Uterus (tissue), 4 donors: ENCODE results near the gene MMD. TPM values are rescaled to one million over a fixed set of nuclear protein-coding genes. Genes with fewer than 3 reads are reported as not detected.

Source experiments
- DNase-seq, 2 donors: peaks; one replicate each; pipeline ENCODE4 v3.0.0-alpha.2; 2019 to 2020
- H3K27ac ChIP-seq, 2 donors: fragments of 200-600 bp; sonication (generic); 1 replicate in 1 of 2; 2 replicates in 1 of 2; pipeline ENCODE4 v1.5.1; 2016 to 2018
- H3K27me3 ChIP-seq, 2 donors: fragments of 200-600 bp; sonication (generic); one replicate each; pipeline ENCODE4 v1.5.1; 2018 to 2019; ENCODE audit warnings: control low read depth in 1 of 2
- H3K36me3 ChIP-seq, 2 donors: fragments of 200-600 bp; sonication (generic); one replicate each; pipeline ENCODE4 v1.5.1; 2019; ENCODE audit warnings: control low read depth in 1 of 2
- H3K4me1 ChIP-seq, 2 donors: fragments of 200-600 bp; sonication (generic); one replicate each; pipeline ENCODE4 v1.5.1; 2018 to 2019; ENCODE audit warnings: control low read depth in 1 of 2
- H3K4me3 ChIP-seq, 2 donors: fragments of 200-600 bp; sonication (generic); 1 replicate in 1 of 2; 2 replicates in 1 of 2; pipeline ENCODE4 v1.5.1; 2018 to 2019; ENCODE audit warnings: mild to moderate bottlenecking in 1 of 2
- H3K9me3 ChIP-seq, 2 donors: fragments of 200-600 bp; sonication (generic); one replicate each; pipeline ENCODE4 v1.5.1; 2019; ENCODE audit warnings: control low read depth in 1 of 2
- POLR2A ChIP-seq, 2 donors: fragments of 450-650 bp; IDR thresholded peaks; one replicate each; pipeline ENCODE4 v1.6.1; 2016; ENCODE audit warnings: antibody characterized with exemption in 2 of 2, mild to moderate bottlenecking in 1 of 2, moderate library complexity in 1 of 2
- intact Hi-C: fragments of 100-400 bp; cut with DNase I; formaldehyde crosslinking; loops from one replicate; pipeline ENCODE4 v1.15.1; 2023; ENCODE audit warnings: low total_unique reads
- total RNA-seq, 4 donors: library from RNA; depleted of rRNA in 3 of 4; stranded (reverse); fragments of >200 nt in 3 of 4; gene quantifications; one replicate each; pipeline versions ENCODE4 v1.1.0 to v1.2.4, GENCODE V29; 2014 to 2023
- TF ChIP-seq, protein P1 (sequence below), 4 experiments: fragments of 200-600 bp in 2 of 4; fragments of 450-650 bp in 2 of 4; sonication (generic) in 2 of 4; IDR thresholded peaks; one replicate each; pipeline ENCODE4 v1.5.1; 2016 to 2019; ENCODE audit warnings: antibody characterized with exemption in 4 of 4, mild to moderate bottlenecking in 2 of 4, moderate library complexity in 1 of 4
- donor health status: DM: yes; HTN: yes; CAD: no.

Gene MMD
- total RNA-seq, 4 donors from 2014 or later: 1.3 to 27.9 (median 14.2) TPM

DNA sequence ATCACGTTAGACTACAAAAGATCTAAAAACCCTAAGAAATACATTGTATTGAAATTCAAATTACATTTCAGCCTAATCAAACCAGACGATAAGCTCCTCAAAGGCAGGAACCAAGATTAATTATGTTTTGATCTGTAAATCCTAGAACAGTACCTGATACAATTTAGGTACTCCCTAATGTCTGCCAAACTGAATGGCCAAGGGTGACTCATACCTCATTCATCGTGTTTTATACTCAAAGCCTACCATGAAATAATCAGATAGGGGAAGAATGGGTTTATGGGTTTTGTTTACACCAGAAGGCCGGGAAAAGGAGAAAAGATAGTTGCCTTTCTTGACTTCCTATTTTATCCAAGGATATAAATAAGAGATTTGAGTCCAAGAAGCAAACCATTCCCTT, 19.3 kb downstream of the MMD start:
- Histone ChIP-seq H3K4me1 (no peaks in the 10 kb centered on the region), H3K27ac (no peak overlapping the region), H3K36me3 (no peaks in the 10 kb centered on the region), H3K9me3 (no peaks in the 10 kb centered on the region), H3K27me3 (no peaks in the 10 kb centered on the region), H3K4me3 (no peak overlapping the region)
- no peak for TF ChIP-seq POLR2A (IDR thresholded peaks at IDR 0.05)
- TF ChIP-seq, protein P1, sequence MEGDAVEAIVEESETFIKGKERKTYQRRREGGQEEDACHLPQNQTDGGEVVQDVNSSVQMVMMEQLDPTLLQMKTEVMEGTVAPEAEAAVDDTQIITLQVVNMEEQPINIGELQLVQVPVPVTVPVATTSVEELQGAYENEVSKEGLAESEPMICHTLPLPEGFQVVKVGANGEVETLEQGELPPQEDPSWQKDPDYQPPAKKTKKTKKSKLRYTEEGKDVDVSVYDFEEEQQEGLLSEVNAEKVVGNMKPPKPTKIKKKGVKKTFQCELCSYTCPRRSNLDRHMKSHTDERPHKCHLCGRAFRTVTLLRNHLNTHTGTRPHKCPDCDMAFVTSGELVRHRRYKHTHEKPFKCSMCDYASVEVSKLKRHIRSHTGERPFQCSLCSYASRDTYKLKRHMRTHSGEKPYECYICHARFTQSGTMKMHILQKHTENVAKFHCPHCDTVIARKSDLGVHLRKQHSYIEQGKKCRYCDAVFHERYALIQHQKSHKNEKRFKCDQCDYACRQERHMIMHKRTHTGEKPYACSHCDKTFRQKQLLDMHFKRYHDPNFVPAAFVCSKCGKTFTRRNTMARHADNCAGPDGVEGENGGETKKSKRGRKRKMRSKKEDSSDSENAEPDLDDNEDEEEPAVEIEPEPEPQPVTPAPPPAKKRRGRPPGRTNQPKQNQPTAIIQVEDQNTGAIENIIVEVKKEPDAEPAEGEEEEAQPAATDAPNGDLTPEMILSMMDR (IDR thresholded peaks at IDR 0.05): no peak
- intact Hi-C loops: no loop called here
- DNase-seq: no peak

DNA sequence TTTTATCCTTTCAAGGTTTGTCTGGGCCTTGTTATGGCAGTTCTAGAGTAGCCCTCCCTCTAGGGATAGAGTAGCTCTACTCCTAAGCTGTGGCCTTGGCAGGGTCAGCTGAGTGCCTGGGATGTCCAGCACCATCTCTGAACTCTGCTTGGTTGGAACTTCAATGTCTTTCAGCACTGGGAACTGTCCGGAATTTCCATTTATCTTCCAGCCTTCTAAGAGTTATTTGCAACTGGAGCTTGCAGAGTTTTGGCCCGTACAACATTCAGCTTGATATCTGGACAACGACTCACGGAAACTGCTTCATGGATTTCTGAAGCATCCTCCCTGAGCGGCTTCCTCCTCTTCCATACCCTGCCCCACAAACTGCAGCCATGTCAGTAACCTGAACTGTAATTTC, 22.9 kb downstream of the MMD start:
- intact Hi-C loops: no loop called here
- H3K27ac ChIP-seq: no peak overlapping the region

DNA sequence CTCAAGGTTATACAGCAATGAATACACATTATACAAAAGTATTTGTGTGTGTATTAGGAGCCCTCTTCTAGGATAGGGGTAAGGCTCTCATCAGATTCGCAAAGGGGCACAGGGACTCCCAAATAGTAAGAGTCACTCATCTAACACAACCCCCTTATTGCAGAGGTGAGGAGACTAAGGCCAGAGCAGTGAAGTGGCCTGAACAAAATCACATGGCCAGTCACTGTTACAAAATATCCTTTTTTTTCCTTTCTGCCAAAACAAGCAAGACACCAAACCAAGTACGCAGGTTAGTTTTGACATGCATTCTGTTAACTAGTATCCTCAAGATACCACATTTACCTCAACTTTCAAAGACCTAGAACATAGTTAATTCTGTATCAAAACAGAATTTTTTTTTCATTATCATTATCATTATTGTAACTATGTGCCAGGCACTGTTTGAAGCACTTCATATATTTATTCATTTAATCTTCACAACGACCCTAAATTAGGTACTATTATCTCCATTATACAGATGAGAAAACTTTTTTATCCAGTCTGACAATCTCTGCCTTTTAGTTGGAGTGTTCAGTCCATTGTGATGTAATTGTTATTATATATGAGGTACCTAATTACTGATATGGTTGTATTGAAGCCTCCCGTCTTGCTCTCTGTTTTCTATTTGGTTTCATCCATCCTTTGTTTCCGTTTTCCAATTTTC, 25.7 kb downstream of the MMD start:
- DNase-seq: no peak
- intact Hi-C loops: no loop called here
- Histone ChIP-seq H3K9me3 (no peaks in the 10 kb centered on the region), H3K36me3 (no peaks in the 10 kb centered on the region), H3K4me1 (peaks cover 0 to 3% of the 10 kb centered on the region in 2 donors), H3K27me3 (no peaks in the 10 kb centered on the region), H3K27ac (no peak overlapping the region), H3K4me3 (no peak overlapping the region)
- TF ChIP-seq, protein P1 (IDR thresholded peaks at IDR 0.05): no peak
- no peak for TF ChIP-seq POLR2A (IDR thresholded peaks at IDR 0.05)

More for the DNA sequence above, 22.9 kb downstream of the MMD start:
- Histone ChIP-seq H3K4me1 (peaks cover 0 to 3% of the 10 kb centered on the region in 2 donors), H3K4me3 (no peak overlapping the region), H3K27me3 (no peaks in the 10 kb centered on the region), H3K36me3 (no peaks in the 10 kb centered on the region), H3K9me3 (no peaks in the 10 kb centered on the region)
- no peak for TF ChIP-seq POLR2A (IDR thresholded peaks at IDR 0.05)
- TF ChIP-seq, protein P1 (IDR thresholded peaks at IDR 0.05): no peak
- DNase-seq: no peak

DNA sequence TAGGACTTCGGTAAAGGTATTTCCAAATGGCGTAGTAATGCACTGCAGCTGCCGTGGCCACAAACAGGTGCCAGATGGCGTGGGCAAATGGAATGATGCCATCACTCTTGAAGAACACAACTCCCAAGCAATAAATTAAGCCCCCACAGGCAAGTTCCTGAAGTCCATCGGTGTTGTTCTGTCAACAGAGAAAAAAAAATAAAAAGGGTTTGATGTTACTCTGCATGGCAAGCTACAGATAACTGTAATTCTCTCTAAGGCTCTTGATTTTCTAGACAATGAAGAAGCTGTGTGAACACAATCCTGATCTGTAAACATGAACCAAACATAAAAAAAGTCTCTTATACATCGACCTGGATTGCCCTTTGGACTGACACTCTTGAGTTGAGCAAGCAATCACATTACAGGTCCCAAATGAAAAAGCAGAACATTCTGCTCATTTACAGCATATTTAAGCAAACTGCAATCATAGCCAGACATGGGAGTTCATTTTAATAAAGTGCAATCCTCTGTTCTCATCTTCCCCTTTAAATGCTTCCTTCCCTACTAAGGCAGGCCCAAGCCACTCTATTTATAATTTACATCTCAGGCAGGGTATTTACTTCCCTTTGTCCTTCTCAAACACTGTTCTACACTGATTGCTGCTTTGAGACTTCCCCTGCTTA, 27.1 kb downstream of the MMD start:
- Histone ChIP-seq H3K9me3 (no peaks in the 10 kb centered on the region), H3K27me3 (no peaks in the 10 kb centered on the region), H3K36me3 (no peaks in the 10 kb centered on the region), H3K27ac (peak overlapping the region; percentile 12 to 36), H3K4me3 (no peak overlapping the region), H3K4me1 (peaks cover 0 to 3% of the 10 kb centered on the region in 2 donors)
- no peak for DNase-seq
- no peak for TF ChIP-seq POLR2A (IDR thresholded peaks at IDR 0.05)
- TF ChIP-seq, protein P1 (IDR thresholded peaks at IDR 0.05): no peak
- intact Hi-C loops: no loop called here

DNA sequence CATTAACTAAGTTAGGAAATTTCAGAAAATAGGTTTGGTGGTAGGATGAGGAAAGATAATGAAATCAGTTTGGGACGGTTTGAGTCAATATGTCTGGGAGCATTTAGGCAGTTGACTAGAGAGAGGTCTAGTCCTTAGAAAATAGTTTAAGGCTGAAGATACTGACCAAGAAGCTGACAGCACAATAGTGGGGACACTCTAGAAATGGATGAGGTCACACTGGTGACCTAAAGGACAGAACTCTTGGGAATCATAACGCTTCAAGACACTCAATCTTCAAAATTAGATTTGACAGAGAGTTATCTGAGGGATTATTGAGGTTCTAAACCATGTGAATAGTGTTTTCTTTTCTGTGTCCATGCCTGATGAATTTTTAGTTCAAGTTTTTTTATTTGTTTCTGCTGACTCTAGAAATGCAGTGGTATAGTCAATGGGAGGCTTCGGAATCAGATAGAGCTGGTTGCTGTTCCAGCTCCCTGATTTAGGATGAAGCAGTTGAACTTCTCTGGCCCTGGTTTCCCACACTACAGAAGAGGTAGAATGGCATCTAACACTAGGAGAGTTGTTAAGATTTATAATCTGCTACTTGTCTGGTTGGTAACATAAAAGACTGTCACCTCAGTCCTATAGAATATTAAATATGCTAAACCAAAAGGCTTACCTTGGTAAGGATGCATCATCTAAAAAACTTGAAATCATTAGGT, 29.7 kb downstream of the MMD start:
- no peaks in the 10 kb centered on the region for H3K9me3 ChIP-seq
- intact Hi-C loops: no loop called here
- TF ChIP-seq, protein P1 (IDR thresholded peaks at IDR 0.05): no peak
- no peak for TF ChIP-seq POLR2A (IDR thresholded peaks at IDR 0.05)
- no peak for DNase-seq
- no peak overlapping the region for H3K27ac ChIP-seq
- no peak overlapping the region for H3K4me3 ChIP-seq
- H3K27me3 ChIP-seq: no peaks in the 10 kb centered on the region
- H3K4me1 ChIP-seq: peaks cover 0 to 3% of the 10 kb centered on the region in 2 donors
- H3K36me3 ChIP-seq: no peaks in the 10 kb centered on the region
